Measurements from ENCODE around the gene GMPR2. TPM values are rescaled to one million over a fixed set of nuclear protein-coding genes. Genes with fewer than 3 reads are reported as not detected.
A peak's percentile ranks its signal among the peaks of the same experiment; 100 is the strongest.

The GMPR2 gene
- polyA plus RNA-seq, 3 donors, result 84.4 to 84.7 (median 84.5) TPM

GRCh38 chr14:24255438-24255837, 22.7 kb downstream of the GMPR2 start:
- WGBS (ENCODE audit: insufficient coverage), result 100% methylated on average over 3 of the region's 8 CpGs
- peaks cover 8% of the 10 kb centered on the region for H3K4me1 Mint-ChIP-seq
- peaks cover 0 to 2% (median 0%) of the 10 kb centered on the region in 3 donors for H3K27me3 Mint-ChIP-seq (ENCODE audit: low read depth in 3 of 3)
- Histone ChIP-seq H3K27me3 (ENCODE audit: control insufficient read depth in 2 of 2, insufficient read depth in 2 of 2, low read length in 2 of 2) (no peaks in the 10 kb centered on the region), H3K4me3 (replicated peaks in 1 of 3; ENCODE audit: low read depth in 2 of 3, low read length in 3 of 3) (no peak overlapping the region), H3K36me3 (replicated peaks in 1 of 2; ENCODE audit: control insufficient read depth in 1 of 2, insufficient read depth in 2 of 2, low read length in 2 of 2) (peaks cover 46 to 82% of the 10 kb centered on the region in 2 donors), H2AFZ (ENCODE audit: insufficient read depth, low read depth, low read length, poor library complexity, severe bottlenecking) (no peak overlapping the region), H3K4me2 (replicated peaks; ENCODE audit: extremely low read depth, low read length, poor library complexity, severe bottlenecking) (no peak overlapping the region), H3K4me1 (ENCODE audit: control insufficient read depth in 1 of 2, insufficient read depth in 2 of 2, low read length in 2 of 2) (peaks cover 0 to 7% of the 10 kb centered on the region in 2 donors), H3K27ac (ENCODE audit: low read depth in 1 of 2, low read length in 2 of 2) (no peak overlapping the region), H4K20me1 (ENCODE audit: insufficient read depth, low read length) (no peaks in the 10 kb centered on the region), H3K9me3 (replicated peaks in 1 of 2; ENCODE audit: control insufficient read depth in 1 of 2, insufficient read depth in 1 of 2, low read length in 2 of 2) (no peaks in the 10 kb centered on the region), H3K79me2 (ENCODE audit: insufficient read depth, low read length) (no peaks in the 10 kb centered on the region), H3K9ac (ENCODE audit: insufficient read depth, low read length, poor library complexity, severe bottlenecking) (no peak overlapping the region)
- no peak overlapping the region for H3K4me3 Mint-ChIP-seq
- no peak for DNase-seq
- H3K9me3 Mint-ChIP-seq, result no peaks in the 10 kb centered on the region
- intact Hi-C loops (cut with micrococcal nuclease), result no loop called here
- TF ChIP-seq CTCF (IDR thresholded peaks at IDR 0.05), result no peak
- peak overlapping the region in 1 of 7 donors; percentile 6 for H3K27ac Mint-ChIP-seq
- H3K36me3 Mint-ChIP-seq, result peaks cover 65 to 74% of the 10 kb centered on the region in 2 donors

GRCh38 chr14:24255931-24256711, 23.4 kb downstream of the GMPR2 start:
- no peak for TF ChIP-seq CTCF (IDR thresholded peaks at IDR 0.05)
- H3K27ac Mint-ChIP-seq, result peak overlapping the region in 1 of 7 donors; percentile 6
- no peaks in the 10 kb centered on the region for H3K9me3 Mint-ChIP-seq
- H3K4me3 Mint-ChIP-seq, result no peak overlapping the region
- Histone ChIP-seq H3K9me3 (replicated peaks in 1 of 2; ENCODE audit: control insufficient read depth in 1 of 2, insufficient read depth in 1 of 2, low read length in 2 of 2) (no peaks in the 10 kb centered on the region), H3K27me3 (ENCODE audit: control insufficient read depth in 2 of 2, insufficient read depth in 2 of 2, low read length in 2 of 2) (no peaks in the 10 kb centered on the region), H3K79me2 (ENCODE audit: insufficient read depth, low read length) (no peaks in the 10 kb centered on the region), H4K20me1 (ENCODE audit: insufficient read depth, low read length) (no peaks in the 10 kb centered on the region), H3K9ac (ENCODE audit: insufficient read depth, low read length, poor library complexity, severe bottlenecking) (no peak overlapping the region), H3K4me3 (replicated peaks in 1 of 3; ENCODE audit: low read depth in 2 of 3, low read length in 3 of 3) (no peak overlapping the region), H3K27ac (ENCODE audit: low read depth in 1 of 2, low read length in 2 of 2) (no peak overlapping the region), H3K4me2 (replicated peaks; ENCODE audit: extremely low read depth, low read length, poor library complexity, severe bottlenecking) (no peak overlapping the region), H3K4me1 (ENCODE audit: control insufficient read depth in 1 of 2, insufficient read depth in 2 of 2, low read length in 2 of 2) (no peaks in the 10 kb centered on the region), H3K36me3 (replicated peaks in 1 of 2; ENCODE audit: control insufficient read depth in 1 of 2, insufficient read depth in 2 of 2, low read length in 2 of 2) (peaks cover 52 to 83% of the 10 kb centered on the region in 2 donors), H2AFZ (ENCODE audit: insufficient read depth, low read depth, low read length, poor library complexity, severe bottlenecking) (no peak overlapping the region)
- intact Hi-C loops (cut with micrococcal nuclease), result no loop called here
- H3K36me3 Mint-ChIP-seq, result peaks cover 70 to 80% of the 10 kb centered on the region in 2 donors
- DNase-seq, result no peak
- H3K4me1 Mint-ChIP-seq, result peaks cover under 1% of the 10 kb centered on the region
- WGBS (ENCODE audit: insufficient coverage), result 94% methylated on average over 7 of the region's 12 CpGs
- peaks cover 0 to 2% (median 0%) of the 10 kb centered on the region in 3 donors for H3K27me3 Mint-ChIP-seq (ENCODE audit: low read depth in 3 of 3)

All from CD14-positive monocyte (primary cell).